Measurements from ENCODE around the gene MYO16. TPM values are rescaled to one million over a fixed set of nuclear protein-coding genes. Genes with fewer than 3 reads are reported as not detected.

The MYO16 gene
- total and polyA plus RNA-seq, 2 experiments from 2014 or later, result 0.02 to 0.15 TPM

GRCh38 chr13:109231888-109232287, 602.5 kb downstream of the MYO16 start:
- Histone ChIP-seq H3K4me1 (ENCODE audit: low read depth) (no peaks in the 10 kb centered on the region), H3K27ac (no peak overlapping the region), H3K27me3 (no peaks in the 10 kb centered on the region), H3K9me3 (ENCODE audit: low read depth) (no peaks in the 10 kb centered on the region), H3K36me3 (no peaks in the 10 kb centered on the region), H3K4me3 (no peak overlapping the region)
- TF ChIP-seq CTCF (IDR thresholded peaks at IDR 0.05; ENCODE audit: low read depth, low read length), result no peak
- peak in 1 of 2 donors; percentile 51 for DNase-seq (ENCODE audit: low read depth in 1 of 2, low spot score in 1 of 2)

GRCh38 chr13:109233293-109233692, 603.9 kb downstream of the MYO16 start:
- no peak for DNase-seq (ENCODE audit: low read depth in 1 of 2, low spot score in 1 of 2)
- H3K4me1 ChIP-seq (ENCODE audit: low read depth), result no peaks in the 10 kb centered on the region

GRCh38 chr13:109235901-109236300, 606.5 kb downstream of the MYO16 start:
- H3K9me3 ChIP-seq (ENCODE audit: low read depth), result no peaks in the 10 kb centered on the region
- no peaks in the 10 kb centered on the region for H3K36me3 ChIP-seq
- H3K27me3 ChIP-seq, result no peaks in the 10 kb centered on the region
- DNase-seq (ENCODE audit: low read depth in 1 of 2, low spot score in 1 of 2), result no peak
- H3K4me3 ChIP-seq, result no peak overlapping the region
- no peaks in the 10 kb centered on the region for H3K4me1 ChIP-seq (ENCODE audit: low read depth)
- H3K27ac ChIP-seq, result no peak overlapping the region
- TF ChIP-seq CTCF (IDR thresholded peaks at IDR 0.05; ENCODE audit: low read depth, low read length), result no peak

More at GRCh38 chr13:109233293-109233692, 603.9 kb downstream of the MYO16 start:
- Histone ChIP-seq H3K27ac (no peak overlapping the region), H3K9me3 (ENCODE audit: low read depth) (no peaks in the 10 kb centered on the region), H3K27me3 (no peaks in the 10 kb centered on the region), H3K36me3 (no peaks in the 10 kb centered on the region), H3K4me3 (no peak overlapping the region)
- no peak for TF ChIP-seq CTCF (IDR thresholded peaks at IDR 0.05; ENCODE audit: low read depth, low read length)

GRCh38 chr13:109241160-109241559, 611.7 kb downstream of the MYO16 start:
- H3K9me3 ChIP-seq (ENCODE audit: low read depth), result no peaks in the 10 kb centered on the region
- TF ChIP-seq CTCF (IDR thresholded peaks at IDR 0.05; ENCODE audit: low read depth, low read length), result no peak
- H3K27ac ChIP-seq, result no peak overlapping the region
- no peak overlapping the region for H3K4me3 ChIP-seq
- no peak for DNase-seq (ENCODE audit: low read depth in 1 of 2, low spot score in 1 of 2)
- no peaks in the 10 kb centered on the region for H3K4me1 ChIP-seq (ENCODE audit: low read depth)
- H3K36me3 ChIP-seq, result no peaks in the 10 kb centered on the region
- H3K27me3 ChIP-seq, result no peaks in the 10 kb centered on the region

GRCh38 chr13:109243311-109243951, 614.0 kb downstream of the MYO16 start:
- no peak for TF ChIP-seq CTCF (IDR thresholded peaks at IDR 0.05; ENCODE audit: low read depth, low read length)
- H3K9me3 ChIP-seq (ENCODE audit: low read depth), result no peaks in the 10 kb centered on the region
- H3K4me3 ChIP-seq, result no peak overlapping the region
- peak; percentile 53 to 93 for DNase-seq (ENCODE audit: low read depth in 1 of 2, low spot score in 1 of 2)
- H3K4me1 ChIP-seq (ENCODE audit: low read depth), result no peaks in the 10 kb centered on the region
- H3K27ac ChIP-seq, result peak overlapping the region; percentile 92
- H3K27me3 ChIP-seq, result no peaks in the 10 kb centered on the region
- no peaks in the 10 kb centered on the region for H3K36me3 ChIP-seq
